Measurements from ENCODE around the gene FADS6. TPM values are rescaled to one million over a fixed set of nuclear protein-coding genes. Genes with fewer than 3 reads are reported as not detected.
"Not testable (repeated sequence)": the region's sequence is repeated elsewhere in the genome, so short reads cannot be mapped to it uniquely, and the experiment has no call there.

The FADS6 gene
- total RNA-seq, 1 donor from 2014 or later: 0.85 TPM

DNA sequence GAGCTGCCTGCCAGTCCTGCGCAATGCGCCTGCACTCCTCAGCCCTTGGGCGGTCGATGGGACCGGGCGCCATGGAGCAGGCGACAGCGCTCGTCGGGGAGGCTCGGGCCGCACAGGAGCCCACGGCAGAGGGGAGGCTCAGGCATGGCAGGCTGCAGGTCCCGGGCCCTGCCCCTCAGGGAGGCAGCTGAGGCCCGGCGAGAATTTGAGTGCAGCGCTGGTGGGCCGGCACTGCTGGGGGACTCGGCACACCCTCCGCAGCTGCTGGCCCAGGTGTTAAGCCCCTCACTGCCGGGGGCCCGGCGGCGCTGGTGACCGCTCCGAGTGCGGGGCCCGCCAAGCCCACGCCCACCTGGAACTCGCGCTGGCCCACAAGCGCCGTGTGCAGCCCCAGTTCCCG is 13.6 kb upstream of the FADS6 start:
- Mint-ChIP-seq H3K9me3 (no peaks in the 10 kb centered on the region), H3K27me3 (ENCODE audit: low read depth) (no peaks in the 10 kb centered on the region), H3K4me1 (peaks cover 22% of the 10 kb centered on the region), H3K4me3 (no peak overlapping the region), H3K36me3 (no peaks in the 10 kb centered on the region), H3K27ac (no peak overlapping the region)
- TF ChIP-seq, protein P1, sequence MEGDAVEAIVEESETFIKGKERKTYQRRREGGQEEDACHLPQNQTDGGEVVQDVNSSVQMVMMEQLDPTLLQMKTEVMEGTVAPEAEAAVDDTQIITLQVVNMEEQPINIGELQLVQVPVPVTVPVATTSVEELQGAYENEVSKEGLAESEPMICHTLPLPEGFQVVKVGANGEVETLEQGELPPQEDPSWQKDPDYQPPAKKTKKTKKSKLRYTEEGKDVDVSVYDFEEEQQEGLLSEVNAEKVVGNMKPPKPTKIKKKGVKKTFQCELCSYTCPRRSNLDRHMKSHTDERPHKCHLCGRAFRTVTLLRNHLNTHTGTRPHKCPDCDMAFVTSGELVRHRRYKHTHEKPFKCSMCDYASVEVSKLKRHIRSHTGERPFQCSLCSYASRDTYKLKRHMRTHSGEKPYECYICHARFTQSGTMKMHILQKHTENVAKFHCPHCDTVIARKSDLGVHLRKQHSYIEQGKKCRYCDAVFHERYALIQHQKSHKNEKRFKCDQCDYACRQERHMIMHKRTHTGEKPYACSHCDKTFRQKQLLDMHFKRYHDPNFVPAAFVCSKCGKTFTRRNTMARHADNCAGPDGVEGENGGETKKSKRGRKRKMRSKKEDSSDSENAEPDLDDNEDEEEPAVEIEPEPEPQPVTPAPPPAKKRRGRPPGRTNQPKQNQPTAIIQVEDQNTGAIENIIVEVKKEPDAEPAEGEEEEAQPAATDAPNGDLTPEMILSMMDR (IDR thresholded peaks at IDR 0.05; ENCODE audit: unreplicated experiment): no peak
- no peak for DNase-seq (ENCODE audit: low spot score in 2 of 2, unreplicated experiment in 2 of 2)

DNA sequence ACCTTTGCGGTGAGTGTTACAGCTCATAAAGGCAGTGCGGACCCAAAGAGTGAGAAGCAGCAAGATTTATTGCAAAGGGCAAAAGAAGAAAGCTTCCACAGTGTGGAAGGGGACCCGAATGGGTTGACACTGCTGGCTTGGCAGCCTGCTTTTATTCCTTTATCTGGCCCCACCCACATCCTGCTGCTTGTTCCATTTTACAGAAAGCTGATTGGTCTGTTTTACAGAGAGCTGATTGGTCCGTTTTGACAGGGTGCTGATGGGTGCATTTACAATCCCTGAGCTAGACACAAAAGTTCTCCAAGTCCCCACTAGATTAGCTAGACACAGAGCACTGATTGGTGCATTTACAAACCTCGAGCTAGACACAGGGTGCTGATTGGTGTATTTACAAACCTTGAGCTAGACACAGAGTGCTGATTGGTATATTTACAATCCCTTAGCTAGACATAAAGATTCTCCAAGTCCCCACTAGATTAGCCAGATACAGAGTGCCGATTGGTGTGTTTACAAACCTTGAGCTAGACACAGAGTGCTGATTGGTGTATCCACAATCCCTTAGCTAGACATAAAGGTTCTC is 12.9 kb upstream of the FADS6 start:
- not testable (repeated sequence) for H3K36me3 Mint-ChIP-seq; H3K4me3 Mint-ChIP-seq; DNase-seq (ENCODE audit: low spot score in 2 of 2, unreplicated experiment in 2 of 2); H3K9me3 Mint-ChIP-seq; H3K27ac Mint-ChIP-seq; H3K27me3 Mint-ChIP-seq (ENCODE audit: low read depth)
- peaks cover 22% of the 10 kb centered on the region for H3K4me1 Mint-ChIP-seq

DNA sequence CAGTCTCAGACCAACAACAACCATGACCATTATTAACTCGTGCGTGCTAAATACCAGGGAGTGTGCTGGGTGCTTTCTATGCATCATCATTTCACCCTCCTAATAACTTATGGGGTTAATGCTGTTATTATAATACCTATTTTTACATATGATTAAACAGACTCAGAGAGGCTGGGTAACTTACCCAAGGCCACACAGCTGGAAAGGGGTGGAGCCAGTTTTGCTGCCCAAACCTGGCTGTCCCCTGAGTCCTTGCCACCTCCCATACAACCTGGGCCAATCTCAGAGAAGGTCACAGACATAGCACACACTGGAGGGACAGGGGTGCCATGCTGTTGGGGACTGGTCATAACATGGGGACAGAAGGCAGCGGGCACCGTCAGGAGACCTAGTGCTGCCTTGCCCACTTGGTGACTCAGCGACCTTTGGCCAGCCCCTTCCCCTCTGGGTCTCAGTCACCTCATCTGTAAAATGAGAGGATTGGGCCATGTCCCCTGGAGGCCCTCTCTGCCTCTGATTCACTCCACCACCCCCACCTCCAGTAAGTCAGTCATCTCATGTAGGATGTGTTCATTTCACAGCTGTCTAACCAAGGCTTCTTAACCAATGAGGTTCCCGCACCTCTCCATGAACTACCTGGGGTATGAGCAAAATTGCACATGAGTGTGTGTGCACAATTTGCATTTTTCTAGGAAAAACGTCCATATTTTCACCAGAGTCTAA is 11.4 kb upstream of the FADS6 start:
- H3K36me3 Mint-ChIP-seq: no peaks in the 10 kb centered on the region
- no peaks in the 10 kb centered on the region for H3K9me3 Mint-ChIP-seq
- TF ChIP-seq, protein P1 (IDR thresholded peaks at IDR 0.05; ENCODE audit: unreplicated experiment): no peak
- no peak overlapping the region for H3K27ac Mint-ChIP-seq
- peaks cover 22% of the 10 kb centered on the region for H3K4me1 Mint-ChIP-seq
- H3K4me3 Mint-ChIP-seq: no peak overlapping the region
- peaks cover 3% of the 10 kb centered on the region for H3K27me3 Mint-ChIP-seq (ENCODE audit: low read depth)
- DNase-seq (ENCODE audit: low spot score in 2 of 2, unreplicated experiment in 2 of 2): no peak

DNA sequence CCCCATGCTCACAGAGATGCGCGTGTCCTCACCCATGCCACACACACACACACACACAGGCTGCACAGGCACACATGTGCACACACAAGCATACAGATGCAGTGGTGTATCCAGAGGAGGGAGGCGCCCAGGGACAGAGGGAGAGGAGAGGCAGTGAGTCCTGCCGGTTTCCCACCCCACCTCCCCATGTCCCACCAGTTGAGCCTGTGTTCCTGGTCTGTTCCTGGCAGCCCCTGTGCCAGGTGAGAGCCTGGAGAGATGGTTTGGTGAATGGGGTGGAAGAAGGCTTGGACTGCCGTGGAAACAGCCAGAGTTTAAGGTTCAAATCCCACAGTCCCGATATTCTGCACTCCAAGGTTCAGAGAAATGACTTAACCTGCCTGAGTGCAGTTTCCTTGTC is 10.2 kb upstream of the FADS6 start:
- H3K4me3 Mint-ChIP-seq: no peak overlapping the region
- DNase-seq (ENCODE audit: low spot score in 2 of 2, unreplicated experiment in 2 of 2): no peak
- peaks cover 15% of the 10 kb centered on the region for H3K4me1 Mint-ChIP-seq
- H3K36me3 Mint-ChIP-seq: no peaks in the 10 kb centered on the region
- no peak overlapping the region for H3K27ac Mint-ChIP-seq
- H3K9me3 Mint-ChIP-seq: no peaks in the 10 kb centered on the region
- peaks cover 8% of the 10 kb centered on the region for H3K27me3 Mint-ChIP-seq (ENCODE audit: low read depth)
- TF ChIP-seq, protein P1 (IDR thresholded peaks at IDR 0.05; ENCODE audit: unreplicated experiment): no peak

DNA sequence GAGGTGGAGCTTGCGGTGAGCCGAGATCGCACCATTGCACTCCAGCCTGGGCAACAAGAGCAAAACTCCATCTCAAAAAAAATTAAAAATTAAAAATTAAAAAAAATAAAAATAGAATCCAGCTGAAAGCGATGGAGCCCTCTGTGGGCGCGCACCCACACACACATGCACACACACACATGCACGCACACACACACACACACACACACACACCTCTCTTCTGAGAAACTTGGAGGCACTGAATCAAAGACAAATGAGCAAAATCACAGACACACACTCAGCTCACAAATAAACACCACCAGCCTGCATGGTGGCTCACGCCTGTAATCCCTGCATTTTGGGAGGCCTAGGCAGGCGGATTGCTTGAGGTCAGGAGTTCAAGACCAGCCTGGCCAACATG is 9.6 kb upstream of the FADS6 start:
- DNase-seq (ENCODE audit: low spot score in 2 of 2, unreplicated experiment in 2 of 2): no peak

More for the DNA sequence above, 9.6 kb upstream of the FADS6 start:
- Mint-ChIP-seq H3K36me3 (no peaks in the 10 kb centered on the region), H3K27me3 (ENCODE audit: low read depth) (peaks cover 8% of the 10 kb centered on the region), H3K27ac (no peak overlapping the region), H3K4me3 (no peak overlapping the region), H3K9me3 (no peaks in the 10 kb centered on the region), H3K4me1 (peaks cover 9% of the 10 kb centered on the region)
- TF ChIP-seq, protein P1 (IDR thresholded peaks at IDR 0.05; ENCODE audit: unreplicated experiment): no peak
